Activated CD4-positive, alpha-beta T cell treated with anti-CD3 and anti-CD28 coated beads, Interleukin-2, amount 50 U/mL, for 4 hours (primary cell): ENCODE results near the gene PRR5.

Experiments
- DNase-seq, 2 experiments: peaks; one replicate each; pipeline ENCODE4 v3.0.0-alpha.2; 2020

The PRR5 gene

DNA sequence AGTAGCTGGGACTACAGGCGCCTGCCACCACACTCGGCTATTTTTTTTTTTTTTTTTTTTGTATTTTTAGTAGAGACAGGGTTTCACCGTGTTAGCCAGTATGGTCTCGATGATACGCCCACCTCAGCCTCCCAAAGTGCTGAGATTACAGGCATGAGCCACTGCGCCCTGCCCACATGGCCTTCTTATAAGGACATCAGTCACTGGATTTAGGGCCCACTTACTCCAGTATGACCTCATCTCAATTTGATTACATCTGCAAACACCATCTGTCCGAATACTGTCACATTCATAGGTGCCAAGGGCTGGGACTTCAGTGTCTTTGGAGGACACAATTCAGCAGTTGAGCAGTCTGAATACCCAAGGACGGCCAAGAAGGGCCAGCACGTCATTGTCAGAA, 8.2 kb upstream of the PRR5 start:
- DNase-seq: no peak

DNA sequence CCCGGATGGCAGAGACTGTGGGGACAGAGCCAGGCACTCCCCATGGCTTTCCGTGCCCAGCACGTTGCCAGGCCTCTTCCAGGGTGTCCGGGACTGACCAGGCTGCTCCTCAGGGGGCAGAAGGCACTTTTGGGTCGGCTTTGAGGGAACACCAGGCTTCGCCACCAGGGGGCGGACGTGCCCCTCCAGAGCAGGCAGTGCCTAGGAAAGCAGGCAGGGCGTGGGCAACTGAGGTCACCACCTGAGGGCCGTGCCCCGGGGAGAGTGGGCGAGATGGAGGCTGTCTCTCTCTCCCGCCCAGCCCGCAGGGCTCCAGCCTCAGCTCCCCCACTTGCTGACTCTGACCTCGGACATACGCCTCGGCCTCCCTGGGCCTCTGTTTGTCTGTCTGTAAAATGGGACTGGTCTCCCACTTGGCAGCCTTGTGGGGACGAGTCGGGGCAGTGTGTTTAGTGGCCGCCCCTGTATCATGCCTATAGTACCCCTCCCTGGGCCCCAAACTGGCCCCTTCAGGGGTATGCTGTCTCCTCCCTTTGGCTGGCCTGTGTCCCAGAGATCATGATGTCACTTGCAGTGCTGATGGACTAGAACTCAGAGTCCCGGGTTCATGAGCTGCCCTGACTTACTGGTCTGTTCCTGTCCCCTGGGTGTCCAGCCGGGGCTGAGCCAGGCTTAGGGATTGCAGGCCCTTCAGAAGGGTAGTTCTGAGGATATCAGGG, 4.4 kb upstream of the PRR5 start:
- peak; percentile 83 to 86 for DNase-seq

DNA sequence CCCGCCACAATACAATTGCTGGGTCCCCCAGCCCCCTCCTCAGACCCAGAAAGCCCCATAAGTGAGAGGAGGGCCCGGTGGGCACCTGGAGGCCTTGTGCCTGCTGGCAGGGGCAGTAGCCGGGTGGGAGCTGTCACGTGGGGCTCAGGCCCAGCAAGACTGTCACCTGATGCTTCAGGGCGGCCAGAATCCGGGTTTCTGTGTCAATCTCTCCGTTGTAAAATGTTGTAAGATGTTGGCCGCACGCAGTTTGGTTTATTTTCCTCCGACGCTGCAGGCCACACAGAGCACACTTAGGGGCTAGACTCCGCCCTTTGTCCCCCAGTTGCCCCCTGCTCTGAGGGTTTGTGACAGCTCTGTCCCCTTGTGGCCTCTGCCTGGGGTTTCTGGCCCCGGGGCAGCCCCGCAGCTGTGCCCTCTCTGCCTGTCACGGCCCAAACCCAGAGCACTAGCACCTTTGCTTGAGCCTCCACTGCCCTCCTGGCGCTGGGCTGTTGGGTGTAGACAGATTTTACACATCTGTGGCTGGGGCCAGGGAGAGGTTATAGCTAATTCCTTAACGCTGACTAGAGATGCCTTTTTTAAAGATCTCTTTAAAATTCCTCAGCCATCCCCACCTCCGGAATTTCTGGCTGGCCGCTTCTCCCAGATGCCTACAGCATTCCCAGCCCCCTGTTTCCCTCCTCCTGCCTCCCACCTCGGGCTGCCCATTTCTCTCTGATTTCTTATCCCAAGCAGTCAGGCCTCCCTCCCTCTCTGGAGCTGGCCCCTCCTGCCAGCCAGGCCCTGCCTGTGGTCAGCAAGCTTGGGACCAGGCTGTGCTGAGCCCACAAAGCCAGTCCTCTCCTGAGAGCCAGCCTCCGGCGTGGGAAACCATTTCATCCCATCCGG, 3.2 kb upstream of the PRR5 start:
- no peak for DNase-seq

DNA sequence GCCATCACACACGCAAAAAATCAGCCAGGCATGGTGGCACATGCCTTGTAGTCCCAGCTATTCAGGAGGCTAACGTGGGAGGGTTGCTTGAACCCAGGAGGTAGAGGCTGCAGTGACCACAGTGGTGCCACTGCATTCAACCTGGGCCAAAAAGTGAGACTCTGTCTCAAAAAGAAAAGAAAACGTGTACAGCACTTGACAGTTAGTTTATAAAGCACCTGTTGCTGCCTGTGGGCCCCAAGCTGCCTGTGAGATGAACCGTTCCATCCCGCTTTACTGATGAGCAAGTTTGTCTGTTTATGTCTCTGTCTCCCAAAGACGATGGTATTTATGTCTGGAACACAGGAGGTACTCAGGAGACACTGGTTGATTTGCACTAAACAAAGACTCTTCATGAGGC, 1.5 kb upstream of the PRR5 start:
- DNase-seq: no peak

DNA sequence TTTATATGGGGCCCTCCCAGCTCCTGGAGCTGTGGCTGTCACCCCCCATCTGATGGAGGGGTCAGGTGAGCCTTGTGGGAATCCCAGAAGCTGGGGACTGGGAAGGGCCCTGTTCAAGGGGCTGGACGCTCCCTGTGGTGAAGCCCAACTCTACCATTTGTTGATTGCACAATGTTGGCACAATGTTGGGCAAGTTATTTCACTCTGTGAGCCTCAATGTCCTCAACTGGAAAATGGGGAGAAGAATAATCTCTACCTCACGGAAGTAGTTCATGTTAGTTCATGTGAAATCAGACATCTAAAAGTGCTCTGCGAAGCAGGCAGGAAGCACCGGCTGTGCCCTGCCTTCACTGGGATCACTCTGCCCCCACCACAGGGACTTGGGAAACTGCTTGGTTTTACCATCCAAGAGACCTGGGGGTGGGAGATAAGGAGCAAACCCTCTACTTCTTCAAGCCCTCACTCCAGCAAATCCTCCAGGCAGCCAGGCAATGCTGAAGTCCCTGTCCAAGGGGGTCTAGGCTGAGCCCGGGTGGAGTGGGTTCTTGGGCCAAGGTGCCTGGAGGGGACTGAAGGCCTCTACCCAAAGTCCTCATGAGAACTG, 715 bp upstream of the PRR5 start:
- no peak for DNase-seq

DNA sequence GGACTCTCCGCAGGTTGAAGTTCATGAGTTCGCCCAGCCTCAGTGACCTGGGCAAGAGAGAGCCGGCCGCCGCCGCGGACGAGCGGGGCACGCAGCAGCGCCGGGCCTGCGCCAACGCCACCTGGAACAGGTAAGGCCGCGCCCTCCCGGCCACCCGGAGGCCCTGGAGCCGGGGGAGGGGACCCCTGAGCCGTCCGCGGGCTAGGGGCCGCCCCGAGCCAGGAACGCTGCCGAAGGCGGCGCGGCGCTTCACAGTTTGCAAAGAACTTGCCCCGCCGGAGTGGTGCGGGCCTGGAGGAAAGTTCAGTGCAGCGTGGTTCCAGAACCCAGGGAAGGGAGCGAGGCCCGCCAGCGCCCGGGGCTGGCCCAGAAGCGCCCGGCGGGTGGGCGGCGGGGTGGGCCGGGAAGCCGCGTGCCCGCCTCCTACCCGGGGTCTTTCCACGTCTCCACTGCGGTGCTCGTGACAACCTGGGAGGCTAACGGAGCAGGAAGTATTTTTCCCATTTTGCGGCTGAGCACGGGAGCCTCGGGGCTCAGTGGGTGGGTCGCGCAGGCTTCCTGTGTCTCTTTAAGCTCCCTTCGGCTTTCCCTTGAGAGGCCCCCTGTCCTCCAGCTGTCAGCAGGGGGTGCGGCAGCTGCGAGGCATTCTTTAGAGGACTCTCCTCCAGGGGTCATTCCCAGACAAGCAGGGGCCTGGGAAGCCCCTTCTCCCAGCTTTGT, 635 bp downstream of the PRR5 start:
- DNase-seq: peak; percentile 16 to 19

DNA sequence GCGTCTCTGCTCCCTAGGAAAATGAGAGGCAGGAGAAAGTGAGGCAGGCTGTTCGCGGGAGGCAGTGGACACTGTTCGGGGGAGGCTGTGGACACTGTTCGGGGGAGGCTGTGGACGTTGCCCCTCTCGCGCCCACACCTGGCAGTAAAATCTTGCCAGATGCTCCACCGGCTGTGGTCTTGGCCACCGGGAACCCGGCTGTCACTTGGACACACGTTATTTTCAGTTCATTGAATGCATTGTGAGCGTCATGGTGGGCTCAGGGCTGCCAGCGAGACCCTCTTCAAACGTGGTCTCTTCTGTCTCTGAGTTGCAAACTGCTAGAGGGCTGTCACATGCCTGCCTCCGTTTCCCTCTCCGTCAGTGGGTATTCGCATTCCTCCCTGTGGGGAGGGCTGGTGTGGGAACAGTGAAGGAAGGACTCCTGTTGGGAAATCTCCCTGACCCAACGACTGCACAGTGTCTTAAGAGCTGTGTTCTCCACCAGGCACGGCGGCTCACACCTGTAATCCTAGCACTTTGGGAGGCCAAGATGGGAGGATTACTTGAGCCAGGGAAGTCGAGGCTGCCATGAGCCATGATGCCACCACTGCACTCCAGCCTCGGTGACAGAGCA, 1.4 kb downstream of the PRR5 start:
- DNase-seq: no peak

DNA sequence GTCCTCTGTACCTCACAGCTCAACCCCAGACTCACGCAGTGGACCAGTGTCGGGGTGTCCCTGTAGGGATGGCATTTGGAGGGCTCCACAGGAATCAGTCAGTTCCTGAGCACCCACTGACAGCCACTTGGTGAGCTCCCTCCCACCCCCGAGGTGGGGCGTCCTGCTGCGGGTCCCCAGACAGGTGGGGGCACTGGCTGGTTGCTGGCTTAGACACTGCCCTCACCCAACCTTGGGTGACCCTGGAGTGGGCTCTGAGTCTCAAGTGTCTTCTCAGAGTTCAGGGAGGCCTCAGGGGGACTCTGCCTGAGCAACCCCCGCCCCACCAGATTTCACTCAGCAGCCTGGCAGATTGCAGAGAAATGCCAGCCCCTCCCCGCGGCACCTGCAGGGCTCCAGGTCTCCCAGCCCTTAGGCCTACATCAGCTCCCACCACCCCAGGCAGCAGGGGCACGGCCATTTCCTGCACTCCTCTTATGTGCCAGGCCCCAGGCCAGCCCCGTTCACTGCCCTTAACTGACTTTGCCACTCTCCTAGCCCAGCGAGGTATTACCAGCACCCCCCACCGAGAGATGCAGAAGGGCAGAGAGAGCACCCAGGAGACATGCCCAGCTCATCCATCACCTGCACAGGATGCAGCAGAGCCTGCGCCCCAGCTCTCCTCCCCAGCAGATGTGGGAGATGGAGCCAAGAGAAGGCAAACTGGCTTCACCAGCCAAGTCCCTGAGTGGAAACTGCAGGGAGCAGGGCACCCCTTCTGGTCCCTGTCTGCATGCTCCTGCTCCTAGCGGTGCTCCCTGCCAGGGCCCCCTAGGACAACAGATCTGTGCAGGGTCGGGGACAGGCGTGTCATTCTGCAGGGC, 2.4 kb downstream of the PRR5 start:
- DNase-seq: no peak

DNA sequence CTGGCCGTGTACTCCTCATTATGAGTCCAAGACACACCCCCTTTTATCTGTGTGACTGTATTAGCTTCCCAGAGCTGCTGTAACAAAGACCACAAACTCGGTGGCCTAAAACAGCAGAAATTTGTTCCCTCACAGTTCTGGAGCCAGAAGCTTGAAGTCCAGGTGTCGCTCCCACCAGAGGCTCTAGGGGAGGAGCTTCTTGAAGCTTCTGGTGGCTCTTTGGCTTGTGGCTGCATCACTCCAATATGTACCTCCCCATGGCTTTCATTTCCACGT, 3.0 kb downstream of the PRR5 start:
- DNase-seq: no peak

DNA sequence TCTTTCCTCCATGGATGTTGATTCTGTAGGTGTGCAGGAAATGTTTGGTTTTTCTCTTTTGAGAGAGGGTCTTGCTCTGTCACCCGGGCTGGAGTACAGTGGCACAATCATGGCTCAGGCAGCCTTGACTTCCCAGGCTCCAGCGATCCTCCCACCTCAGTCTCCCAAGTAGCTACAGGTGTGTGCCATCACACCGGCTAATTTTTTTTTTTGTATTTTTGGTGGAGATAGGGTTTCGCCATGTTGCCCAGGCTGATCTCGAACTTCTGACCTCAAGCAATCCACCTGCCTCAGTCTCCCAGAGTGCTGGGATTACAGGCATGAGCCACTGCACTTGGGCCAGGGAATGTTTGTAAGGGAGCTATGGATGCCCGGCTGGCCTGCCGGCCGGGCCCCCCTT, 4.5 kb downstream of the PRR5 start:
- no peak for DNase-seq

DNA sequence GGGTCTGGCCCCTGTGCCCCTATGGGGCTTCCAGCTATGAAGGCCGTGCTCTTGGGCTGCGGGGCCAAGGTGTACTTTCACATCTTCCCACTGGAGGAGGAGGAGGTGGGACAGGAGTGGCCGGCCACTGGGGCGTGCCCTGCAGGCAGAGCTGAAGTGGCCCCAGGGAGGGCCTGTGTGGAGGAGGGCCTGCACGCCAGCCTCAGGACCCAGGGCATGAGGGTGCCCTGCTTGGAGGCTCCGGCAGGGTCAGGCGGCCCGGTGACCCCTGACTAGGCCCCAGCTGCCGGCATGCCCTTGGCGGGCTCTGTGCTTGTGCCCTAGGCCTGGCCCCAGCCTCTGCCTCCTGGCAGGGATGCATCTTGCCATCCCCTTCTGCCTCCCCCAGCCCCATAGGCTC, 5.2 kb downstream of the PRR5 start:
- no peak for DNase-seq

DNA sequence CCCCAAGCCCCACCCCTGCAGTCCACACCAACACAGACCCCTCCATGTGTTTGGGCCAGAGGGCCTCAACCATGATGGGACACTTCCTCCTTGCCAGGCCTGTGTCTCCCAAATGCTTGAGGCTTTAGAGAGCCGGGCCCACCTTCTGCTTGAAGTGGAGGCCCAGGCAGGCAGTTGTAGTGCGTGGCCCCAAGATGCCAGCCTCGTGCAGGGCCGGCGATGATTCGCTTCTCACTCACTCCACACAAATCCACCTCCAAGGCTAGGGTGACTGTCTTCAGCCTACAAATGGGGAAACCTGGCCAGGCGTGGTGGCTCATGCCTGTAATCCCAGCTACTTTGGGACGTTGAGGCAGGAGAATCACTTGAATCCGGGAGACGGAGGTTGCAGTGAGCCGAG, 5.7 kb downstream of the PRR5 start:
- DNase-seq: no peak

DNA sequence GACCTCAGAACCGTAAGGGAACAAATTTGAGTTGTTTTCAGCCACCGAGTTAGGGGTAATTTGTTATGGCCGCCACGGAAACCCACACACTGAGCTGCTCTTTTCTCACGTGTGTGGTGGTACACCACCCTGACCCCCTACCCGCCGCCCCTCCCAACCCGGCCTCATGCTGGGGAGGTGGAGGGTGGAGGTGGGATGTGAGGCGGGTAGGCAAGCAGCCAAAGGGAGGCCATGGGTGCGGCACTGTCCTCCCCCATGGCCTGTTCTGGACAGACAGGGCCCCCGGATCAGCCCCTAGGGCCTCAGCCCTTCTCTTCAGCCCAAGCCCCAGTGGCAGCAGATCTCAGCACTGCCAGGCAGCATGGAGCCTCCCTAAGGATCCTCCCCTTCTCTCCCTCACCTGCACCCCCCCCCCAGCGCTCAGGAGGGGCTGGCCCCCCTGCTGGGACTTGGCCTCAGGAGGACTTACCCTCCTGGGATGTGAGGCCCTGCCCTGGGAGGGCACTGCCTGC, 7.9 kb downstream of the PRR5 start:
- DNase-seq: no peak

DNA sequence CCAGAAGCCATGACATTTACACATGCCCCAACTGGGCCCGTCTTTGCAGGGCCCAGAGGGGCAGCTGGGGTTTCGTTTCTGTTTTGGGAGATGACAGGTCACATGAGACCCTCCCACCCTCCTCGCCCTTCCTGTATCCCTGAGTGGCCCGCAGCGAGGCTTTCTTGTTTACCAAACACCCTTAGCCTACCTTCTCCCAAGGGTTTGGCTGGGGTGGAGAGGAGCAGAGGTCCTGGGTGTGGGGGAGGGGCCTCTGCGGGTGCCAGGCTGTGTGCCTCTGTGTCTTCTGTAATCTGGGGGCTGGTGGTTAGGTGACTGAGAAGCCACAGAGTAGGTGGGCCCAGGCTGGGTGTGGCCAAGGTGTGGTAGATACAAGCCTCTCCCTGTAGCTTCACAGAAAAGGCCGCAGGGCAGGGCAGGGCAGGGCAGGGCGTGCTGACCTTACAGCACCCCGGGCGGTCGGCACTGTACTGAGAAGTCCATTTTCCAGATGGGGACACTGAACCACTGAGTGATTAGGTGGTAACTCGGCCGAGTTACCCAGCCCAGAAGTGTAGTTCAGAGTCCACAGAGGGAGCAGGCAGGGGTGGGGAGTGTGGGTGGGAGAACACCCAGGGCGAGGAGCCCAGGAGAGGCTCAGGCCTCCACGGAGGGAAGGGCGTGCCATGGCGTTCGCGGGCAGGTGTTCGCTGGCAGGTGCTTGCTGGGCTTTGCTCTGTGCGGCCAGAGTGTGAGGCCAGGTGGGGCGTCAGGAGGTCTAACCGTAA, 8.7 kb downstream of the PRR5 start:
- no peak for DNase-seq

DNA sequence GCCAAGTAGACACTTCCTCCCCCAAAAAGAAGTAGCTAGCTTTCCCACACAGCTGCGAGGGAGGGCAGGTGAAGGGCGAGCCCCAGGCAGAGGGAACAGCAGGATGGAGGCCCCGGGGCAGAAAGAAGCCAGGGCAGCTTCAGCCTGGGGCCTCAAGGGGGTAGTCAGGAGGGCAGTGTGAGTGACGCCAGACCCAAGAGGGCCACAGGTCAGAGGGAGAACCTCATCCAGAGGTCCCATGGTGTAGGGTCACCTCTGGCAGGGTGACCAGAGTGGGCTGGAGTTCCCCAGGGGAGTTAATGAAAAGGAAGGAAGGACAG, 9.2 kb downstream of the PRR5 start:
- no peak for DNase-seq

DNA sequence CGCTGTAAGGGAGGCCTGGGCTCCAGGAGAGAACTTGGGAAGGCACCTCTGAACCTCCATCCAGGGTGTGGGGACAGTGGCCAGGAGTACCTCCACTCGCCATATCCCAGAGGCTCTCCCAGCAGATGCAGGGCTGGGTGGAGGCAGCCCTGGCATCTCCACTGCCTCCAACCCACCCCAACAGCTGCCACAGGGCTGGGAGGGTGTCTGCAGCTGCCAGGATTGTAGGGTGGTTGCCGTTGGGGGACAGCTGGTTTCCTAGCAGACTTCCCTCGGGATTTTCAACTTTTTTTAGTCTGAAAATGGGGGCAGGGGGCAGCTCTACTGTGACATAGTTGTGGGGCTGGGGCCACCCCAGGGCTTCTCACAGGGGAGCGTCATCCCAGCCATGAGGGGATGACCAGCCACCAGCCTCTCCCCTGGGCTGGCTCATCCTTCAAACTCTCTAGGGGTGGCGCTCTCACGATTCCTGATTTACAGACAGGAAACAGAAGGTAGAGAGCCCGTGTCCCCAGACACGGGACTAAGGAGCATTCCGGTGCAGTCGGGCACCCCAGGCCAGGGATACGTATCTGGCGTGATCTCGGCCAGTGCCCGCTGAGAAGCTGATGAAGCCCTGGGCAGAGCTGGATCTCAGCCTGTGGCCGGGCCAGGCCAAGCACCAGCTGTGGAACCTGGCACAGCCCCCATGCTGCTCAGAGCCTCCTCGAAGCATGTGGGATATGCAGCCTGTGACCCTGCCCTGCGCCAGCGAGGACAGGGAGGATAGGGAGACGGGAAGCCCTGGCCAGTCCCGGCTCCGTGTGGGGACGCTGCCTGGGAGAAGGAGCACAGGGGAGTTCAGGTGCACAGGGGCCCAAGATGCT, 9.9 kb downstream of the PRR5 start:
- no peak for DNase-seq

DNA sequence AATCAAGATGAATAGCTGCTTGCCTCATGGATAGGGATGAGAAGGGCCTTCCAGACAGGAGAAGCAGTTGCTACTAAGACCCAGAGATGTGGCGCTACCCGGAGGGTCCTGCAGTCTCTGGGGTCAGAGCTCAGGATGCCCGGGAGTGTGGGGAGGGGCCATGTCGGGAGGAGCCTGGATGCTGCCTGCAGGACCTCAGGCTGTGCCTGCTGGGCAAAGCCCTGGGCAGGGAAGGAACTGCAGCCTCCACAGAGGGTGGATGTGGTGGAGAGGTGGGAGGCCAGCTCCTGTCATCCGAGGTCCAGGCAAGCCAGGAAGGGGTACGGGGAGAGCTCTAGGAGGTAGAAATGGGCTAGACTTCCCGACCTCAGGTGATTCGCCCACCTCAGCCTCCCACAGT, 11.0 kb downstream of the PRR5 start:
- no peak for DNase-seq

DNA sequence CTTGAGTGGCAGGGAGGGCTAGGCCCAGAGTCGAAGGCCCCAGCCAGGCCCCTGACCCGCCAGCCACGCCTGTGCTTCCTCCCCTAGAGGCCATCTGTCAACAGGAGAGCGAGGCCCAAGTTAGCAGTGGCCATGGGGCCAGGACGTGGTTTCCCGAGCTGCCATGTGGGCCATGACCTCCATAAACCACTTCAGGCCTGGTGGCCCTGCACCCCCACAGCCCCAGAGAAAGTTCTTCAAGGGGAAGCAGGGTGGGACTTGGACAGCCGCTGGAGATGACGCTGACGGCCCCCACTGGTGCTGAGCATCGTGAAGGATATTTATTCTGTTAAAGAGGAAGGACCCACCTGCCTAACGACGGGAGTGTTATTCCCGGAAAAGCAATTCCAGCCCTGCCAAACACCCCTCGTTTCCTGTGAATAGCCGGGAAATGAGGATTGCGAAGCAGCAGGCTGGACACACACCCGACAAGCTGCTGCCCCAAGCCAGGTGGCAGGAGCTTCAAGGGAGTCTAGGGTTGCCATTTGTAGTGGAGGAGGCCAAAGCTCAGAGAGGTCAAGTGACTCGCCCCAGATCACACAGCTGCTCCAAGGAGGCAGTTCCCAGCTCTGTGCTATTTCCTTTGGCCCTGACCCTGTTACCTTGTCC, 12.8 kb downstream of the PRR5 start:
- DNase-seq: no peak

DNA sequence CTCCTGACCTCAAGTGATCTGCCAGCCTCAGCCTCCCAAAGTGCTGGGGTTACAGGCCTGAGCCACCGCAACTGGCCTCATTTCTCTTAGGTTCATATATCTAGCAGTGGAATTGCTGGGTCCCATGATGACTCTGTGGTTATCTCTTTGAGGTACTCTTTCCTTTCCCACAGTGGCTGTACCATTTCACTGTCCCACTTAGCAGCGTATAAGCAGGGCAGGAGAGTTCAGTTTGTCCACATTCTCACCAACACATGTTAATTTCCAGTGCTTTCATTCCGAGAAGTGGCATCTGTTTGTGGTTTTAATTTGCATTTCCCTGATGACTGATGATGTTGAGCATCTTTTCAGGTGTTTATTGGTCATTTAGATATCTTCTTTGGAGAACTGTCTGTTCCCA, 16.4 kb downstream of the PRR5 start:
- no peak for DNase-seq
